D341Med (cell line): ENCODE measurements around the gene CDH24.

Experiments used
- DNase-seq: peaks from one replicate; pipeline ENCODE4 v3.0.0; 2012; ENCODE audit warnings: low spot score

CDH24 gene

DNA sequence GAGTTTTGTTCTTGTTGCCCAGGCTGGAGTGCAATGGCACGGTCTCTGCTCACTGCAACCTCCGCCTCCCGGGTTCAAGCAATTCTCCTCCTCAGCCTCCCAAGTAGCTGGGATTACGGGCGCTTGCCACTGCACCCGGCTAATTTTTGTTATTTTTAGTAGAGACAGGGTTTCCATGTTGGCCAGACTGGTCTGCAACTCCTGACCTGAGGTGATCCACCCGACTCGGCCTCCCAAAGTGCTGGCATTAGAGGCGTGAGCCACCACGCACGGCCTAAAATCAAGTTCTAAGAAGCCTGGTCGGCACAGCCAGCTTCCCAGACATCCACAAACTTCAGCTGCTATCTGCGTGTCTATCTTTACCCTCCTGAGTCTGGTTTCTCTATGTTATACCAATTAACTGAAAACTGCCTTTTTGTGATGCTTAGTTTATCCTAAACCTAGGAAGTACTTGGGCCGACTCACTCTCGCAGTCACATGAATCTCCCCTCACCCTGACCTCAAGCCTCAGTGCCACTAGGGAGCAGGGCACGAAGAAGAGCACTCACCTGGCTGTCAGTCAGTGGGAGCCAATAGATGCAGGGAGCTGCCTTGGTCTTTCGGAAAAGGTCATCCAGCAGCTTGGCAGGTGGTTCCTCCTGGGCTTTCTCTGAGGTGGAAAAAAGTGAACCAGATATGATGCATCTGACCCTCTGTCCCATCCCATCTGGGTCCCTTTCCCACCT is 3.4 kb upstream of the CDH24 start:
- no peak for DNase-seq

GRCh38 chr14:23058654-23059504 is 1.6 kb upstream of the CDH24 start:
- DNase-seq: no peak

GRCh38 chr14:23057757-23058653 is 685 bp upstream of the CDH24 start:
- DNase-seq: peak; percentile 90

DNA sequence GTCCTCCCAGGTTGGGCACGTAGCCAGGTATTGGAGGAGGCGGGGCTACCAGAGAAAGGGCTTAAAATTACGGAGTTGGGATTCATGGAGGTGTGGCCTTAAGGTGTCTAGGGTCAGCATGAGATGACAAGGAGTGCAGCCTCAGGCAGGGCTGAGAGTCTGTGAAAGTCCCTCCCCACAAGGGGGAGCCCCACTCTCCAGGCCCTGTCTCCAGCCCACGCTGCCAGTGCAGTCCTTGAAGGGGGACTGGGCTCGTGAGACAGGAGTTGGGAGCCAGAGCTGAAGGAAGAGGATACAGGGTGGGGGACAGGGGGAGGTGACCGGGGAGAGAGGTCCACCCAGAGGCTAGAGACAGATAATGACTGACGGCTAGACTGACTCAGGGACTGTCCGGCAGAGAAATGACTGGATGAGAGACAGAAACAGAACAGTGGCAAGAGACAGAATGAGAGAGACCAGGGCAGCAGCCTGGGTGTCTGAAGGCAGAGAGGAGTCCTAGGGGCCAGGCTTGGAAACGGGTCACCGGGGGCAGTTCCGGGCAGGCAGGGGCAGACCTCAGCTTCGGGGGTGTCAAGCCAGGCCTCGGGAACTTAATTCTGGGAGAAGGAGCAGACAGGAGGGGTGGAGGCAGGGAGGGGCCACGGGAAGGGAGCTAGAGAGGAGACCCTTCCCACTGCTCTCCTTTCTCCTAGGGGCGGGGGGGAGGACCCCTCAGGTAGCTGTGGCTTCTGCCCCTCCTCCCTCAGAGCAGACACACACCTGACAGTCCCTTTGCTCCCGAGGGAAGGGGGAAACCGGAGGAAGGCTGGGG is 970 bp downstream of the CDH24 start:
- DNase-seq: peak; percentile 86

GRCh38 chr14:23055621-23056144 is 1.6 kb downstream of the CDH24 start:
- no peak for DNase-seq

GRCh38 chr14:23055147-23055550 is 2.2 kb downstream of the CDH24 start:
- DNase-seq: no peak

GRCh38 chr14:23054000-23054811 is 3.1 kb downstream of the CDH24 start:
- DNase-seq: peak; percentile 60

DNA sequence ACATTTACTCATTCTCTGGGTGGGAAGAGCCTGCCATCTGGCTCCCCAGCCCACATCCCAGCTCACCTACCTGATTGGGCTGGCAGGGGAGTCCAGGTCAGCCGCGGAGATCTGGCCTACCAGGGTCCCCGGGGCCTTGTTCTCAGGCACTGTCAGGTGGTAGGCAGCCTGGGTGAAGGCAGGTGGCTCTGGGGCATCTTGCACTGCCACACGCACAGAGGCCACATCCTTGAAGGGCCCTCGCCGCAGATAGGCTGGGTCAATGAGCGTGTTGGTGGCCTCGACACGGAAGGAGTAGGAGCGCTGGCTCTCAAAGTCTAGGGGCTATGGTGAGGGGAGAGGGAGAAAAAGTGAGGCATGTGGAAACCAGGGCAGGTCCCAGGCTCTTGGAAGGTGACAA is 3.9 kb downstream of the CDH24 start:
- DNase-seq: no peak

DNA sequence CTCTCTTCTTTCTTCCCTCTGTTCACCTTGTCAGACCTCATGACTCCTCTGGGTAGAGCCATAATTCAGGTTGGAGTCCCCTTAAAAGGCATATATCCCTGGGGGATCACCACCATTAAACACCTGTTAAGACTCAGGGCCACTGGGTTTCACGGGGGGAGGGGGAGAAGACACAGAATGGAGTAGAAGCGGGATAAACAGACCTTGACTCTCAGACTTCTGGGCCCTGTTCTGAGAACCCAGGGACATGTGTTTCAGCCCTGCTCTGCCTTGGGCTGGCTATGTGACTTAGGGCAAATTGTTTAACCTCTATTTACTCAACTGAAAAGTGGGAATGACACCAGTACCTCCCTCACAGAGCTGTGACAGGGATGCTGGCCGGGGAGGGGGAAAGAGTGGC is 4.6 kb downstream of the CDH24 start:
- DNase-seq: no peak

- peak; percentile 81 for DNase-seq
Observed at GRCh38 chr14:23052182-23052623, 5.1 kb downstream of the CDH24 start.

- DNase-seq: no peak
Observed at GRCh38 chr14:23051141-23052057, 5.9 kb downstream of the CDH24 start.

GRCh38 chr14:23049011-23049410 is 8.3 kb downstream of the CDH24 start:
- DNase-seq: no peak

GRCh38 chr14:23047751-23048693 is 9.3 kb downstream of the CDH24 start:
- DNase-seq: no peak

- no peak for DNase-seq
Observed at GRCh38 chr14:23047034-23047634, 10.2 kb downstream of the CDH24 start.

DNA sequence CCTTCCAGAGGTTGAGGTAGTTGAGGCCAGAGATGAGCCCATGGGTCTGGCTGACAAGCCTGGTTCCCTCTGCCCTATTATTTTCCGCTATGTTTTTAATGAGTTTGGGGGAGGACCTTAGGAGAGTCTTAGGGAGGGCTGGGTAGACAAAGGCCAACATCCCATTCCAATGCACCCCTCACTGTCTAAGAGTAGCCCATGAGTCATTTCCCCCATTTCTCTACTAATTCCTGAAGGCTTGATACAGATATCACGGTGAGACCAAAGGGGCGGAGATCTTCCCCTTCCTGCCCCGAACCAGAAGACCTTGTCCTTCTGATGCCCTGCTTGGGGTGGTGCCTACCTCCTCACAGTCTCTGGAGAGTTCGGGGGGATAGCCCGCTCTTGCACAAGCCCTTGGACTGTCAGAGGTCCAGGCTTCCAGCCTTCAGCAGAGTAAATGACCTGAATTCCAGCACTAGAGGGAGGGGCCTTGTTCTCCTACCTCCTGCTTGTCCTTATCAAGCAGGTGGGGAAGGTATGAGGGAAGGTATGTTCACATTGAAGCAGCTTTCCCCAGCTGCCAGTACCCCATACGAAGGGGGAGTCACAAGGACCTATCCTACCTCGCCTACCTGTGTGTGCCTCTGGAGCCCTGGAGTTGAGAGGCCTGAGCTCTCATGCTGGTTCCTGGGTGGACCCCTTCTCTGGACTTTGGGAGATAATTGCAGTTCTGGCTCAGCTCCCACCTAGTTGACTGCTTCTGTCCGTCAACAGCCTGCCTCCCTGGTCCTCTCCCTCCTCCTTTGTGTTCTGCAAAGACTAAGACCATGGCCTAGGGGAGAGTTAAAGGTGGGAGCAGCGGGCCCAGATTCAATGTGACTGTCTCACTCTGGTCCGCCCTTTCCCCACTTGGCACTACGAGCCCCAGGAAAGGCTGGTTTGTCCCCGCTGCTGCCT is 11.6 kb downstream of the CDH24 start:
- DNase-seq: no peak

DNA sequence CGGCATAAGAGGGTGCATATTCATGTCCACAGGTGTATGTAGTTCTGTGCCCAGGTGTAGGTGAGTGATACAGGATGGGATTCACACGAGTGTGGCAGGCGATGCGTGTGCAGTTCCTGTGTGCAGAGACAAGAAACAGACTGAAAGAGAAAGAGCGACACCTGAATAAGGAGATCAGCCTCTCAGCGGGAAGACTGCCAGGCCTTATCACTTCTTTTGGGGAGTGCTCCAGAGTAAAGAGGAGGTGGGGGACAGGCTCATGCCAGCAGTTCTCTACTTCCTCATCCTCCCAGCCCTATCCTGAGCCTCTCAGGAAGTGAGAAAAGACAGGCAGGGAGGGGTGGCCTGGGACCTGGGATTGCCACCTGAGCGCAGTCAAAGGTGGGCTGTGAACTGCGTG is 12.5 kb downstream of the CDH24 start:
- DNase-seq: no peak

DNA sequence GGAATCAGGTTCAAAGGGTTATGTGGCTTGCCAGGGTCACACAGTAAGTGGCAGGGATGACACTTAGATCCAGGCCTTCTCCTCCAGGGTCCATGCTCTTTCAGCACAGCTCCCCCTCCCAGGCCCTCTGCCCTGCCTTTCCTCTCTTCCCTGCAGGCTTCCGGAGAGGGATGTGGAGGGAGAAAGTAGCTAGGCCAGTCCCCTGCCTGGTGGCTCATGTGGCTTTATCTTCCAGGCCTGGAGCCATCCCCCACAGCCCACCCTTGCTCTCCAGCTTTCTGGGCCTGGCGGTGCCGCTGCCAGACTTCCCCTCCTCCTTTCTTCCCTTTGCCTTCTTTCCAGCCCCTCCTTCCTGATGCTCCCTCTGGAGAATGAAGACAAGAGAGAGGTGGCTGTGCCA is 13.6 kb downstream of the CDH24 start:
- no peak for DNase-seq
